ENCODE results near the gene IKZF5.
A peak's percentile ranks its signal among the peaks of the same experiment; 100 is the strongest.

Gene IKZF5

GRCh38 chr10:122955892-122956291, 52.7 kb downstream of the IKZF5 start:
- no peak overlapping the region for H3K4me3 ChIP-seq (replicated peaks; ENCODE audit: low read depth, low read length)
- H3K36me3 ChIP-seq (ENCODE audit: control insufficient read depth, insufficient read depth, low read length) = no peaks in the 10 kb centered on the region
- no peak for TF ChIP-seq CTCF (IDR thresholded peaks at IDR 0.05; ENCODE audit: insufficient read depth, low read length, poor library complexity, severe bottlenecking)
- no peak for DNase-seq (ENCODE audit: extremely low read depth, insufficient read length)
- no peaks in the 10 kb centered on the region for H3K27me3 ChIP-seq (replicated peaks; ENCODE audit: control insufficient read depth, insufficient read depth, low read length)

GRCh38 chr10:122954731-122955050, 53.9 kb downstream of the IKZF5 start:
- no peak for DNase-seq (ENCODE audit: extremely low read depth, insufficient read length)
- Histone ChIP-seq H3K27me3 (replicated peaks; ENCODE audit: control insufficient read depth, insufficient read depth, low read length) (no peaks in the 10 kb centered on the region), H3K36me3 (ENCODE audit: control insufficient read depth, insufficient read depth, low read length) (no peaks in the 10 kb centered on the region), H3K4me3 (replicated peaks; ENCODE audit: low read depth, low read length) (no peak overlapping the region; the same call in 1 of the 2 replicates)
- no peak for TF ChIP-seq CTCF (IDR thresholded peaks at IDR 0.05; ENCODE audit: insufficient read depth, low read length, poor library complexity, severe bottlenecking)

GRCh38 chr10:122953902-122954730, 54.5 kb downstream of the IKZF5 start, which contains the start of gene C10orf88:
C10orf88 (minus strand) TSS chr10:122954227; CDS start chr10:122954178, 49 bp downstream.
- Histone ChIP-seq H3K4me3 (replicated peaks; ENCODE audit: low read depth, low read length) (peak within 1 kb of the TSS; percentile 92), H3K36me3 (ENCODE audit: control insufficient read depth, insufficient read depth, low read length) (no peaks in the 10 kb centered on the region), H3K27me3 (replicated peaks; ENCODE audit: control insufficient read depth, insufficient read depth, low read length) (no peaks in the 10 kb centered on the region)
- no peak for TF ChIP-seq CTCF (IDR thresholded peaks at IDR 0.05; ENCODE audit: insufficient read depth, low read length, poor library complexity, severe bottlenecking)
- peak; percentile 98 for DNase-seq (ENCODE audit: extremely low read depth, insufficient read length)

- no peak for DNase-seq (ENCODE audit: extremely low read depth, insufficient read length)
- TF ChIP-seq CTCF (IDR thresholded peaks at IDR 0.05; ENCODE audit: insufficient read depth, low read length, poor library complexity, severe bottlenecking) = no peak
- H3K4me3 ChIP-seq (replicated peaks; ENCODE audit: low read depth, low read length) = no peak overlapping the region
- peaks cover 2% of the 10 kb centered on the region; the same call in 1 of the 2 replicates for H3K36me3 ChIP-seq (ENCODE audit: control insufficient read depth, insufficient read depth, low read length)
- H3K27me3 ChIP-seq (replicated peaks; ENCODE audit: control insufficient read depth, insufficient read depth, low read length) = no peaks in the 10 kb centered on the region
These were observed 59.3 kb downstream of the IKZF5 start for GRCh38 chr10:122949296-122949695.

All from GM06990 (cell line).